SK-N-SH treated with all-trans-retinoic acid at 6 μM for 48 hours (cell line): ENCODE data around the gene SRXN1.

Source experiments
- CREB5 ChIP-seq: fragments of 250-450 bp; sonication (Bioruptor Pico); IDR thresholded peaks from 2 replicates; pipeline ENCODE4 v1.5.1; 2020; ENCODE audit warnings: low read depth, mild to moderate bottlenecking, moderate library complexity
- PPARA ChIP-seq: fragments of 250-450 bp; sonication (Bioruptor Pico); IDR thresholded peaks from 2 replicates; pipeline ENCODE4 v1.5.0; 2020; ENCODE audit warnings: mild to moderate bottlenecking, borderline replicate concordance
- RARB ChIP-seq: fragments of 250-450 bp; sonication (Bioruptor Pico); IDR thresholded peaks from 2 replicates; pipeline ENCODE4 v1.8.0; 2021; ENCODE audit warnings: mild to moderate bottlenecking, moderate library complexity
- SNAI2 ChIP-seq: fragments of 250-450 bp; sonication (Bioruptor Pico); IDR thresholded peaks from 2 replicates; pipeline ENCODE4 v1.5.0; 2020; ENCODE audit warnings: mild to moderate bottlenecking, moderate library complexity
- TOX ChIP-seq: fragments of 250-450 bp; sonication (Bioruptor Pico); IDR thresholded peaks from 2 replicates; pipeline ENCODE4 v1.8.0; 2021; ENCODE audit warnings: mild to moderate bottlenecking, moderate library complexity, borderline replicate concordance
- TSHZ2 ChIP-seq: fragments of 250-450 bp; sonication (Bioruptor Pico); IDR thresholded peaks from 2 replicates; pipeline ENCODE4 v1.5.0; 2020; ENCODE audit warnings: mild to moderate bottlenecking, moderate library complexity
- ZFP3 ChIP-seq: fragments of 250-450 bp; sonication (Bioruptor Pico); IDR thresholded peaks from 2 replicates; pipeline ENCODE4 v1.5.0; 2020; ENCODE audit warnings: mild to moderate bottlenecking, moderate library complexity
- ZFP30 ChIP-seq: fragments of 450-650 bp; formaldehyde crosslinking; IDR thresholded peaks from 2 replicates; pipeline ENCODE4 v1.5.0; 2022; ENCODE audit warnings: mild to moderate bottlenecking, moderate library complexity
- ZNF565 ChIP-seq: fragments of 450-650 bp; formaldehyde crosslinking; conservative IDR thresholded peaks from 2 replicates; pipeline ENCODE4 v1.5.0; 2020; ENCODE audit warnings: low read depth, mild to moderate bottlenecking, moderate library complexity
- ZNF70 ChIP-seq: fragments of 450-650 bp; formaldehyde crosslinking; IDR thresholded peaks from 2 replicates; pipeline ENCODE4 v1.5.0; 2020; ENCODE audit warnings: mild to moderate bottlenecking, moderate library complexity
- ZNF8 ChIP-seq: fragments of 450-650 bp; formaldehyde crosslinking; IDR thresholded peaks from 2 replicates; pipeline ENCODE4 v1.5.0; 2020; ENCODE audit warnings: mild to moderate bottlenecking, moderate library complexity
- TF ChIP-seq, protein P1 (sequence below): fragments of 250-450 bp; sonication (Bioruptor Pico); IDR thresholded peaks from 2 replicates; pipeline ENCODE4 v1.8.0; 2020; ENCODE audit warnings: mild to moderate bottlenecking, moderate library complexity, borderline replicate concordance
- TF ChIP-seq, protein P2 (sequence below): fragments of 250-450 bp; sonication (Bioruptor Pico); IDR thresholded peaks from 2 replicates; pipeline ENCODE4 v1.8.0; 2021; ENCODE audit warnings: low read depth, mild to moderate bottlenecking, moderate library complexity, borderline replicate concordance

GRCh38 chr20:675453-676314, 22.7 kb upstream of the SRXN1 start, which contains the start of gene SCRT2:
- no peak for TF ChIP-seq CREB5 (CRISPR knock-in tag)
- TF ChIP-seq ZFP3, result peak; percentile 31; the same call in 1 of the 2 replicates
- TF ChIP-seq, protein P1, sequence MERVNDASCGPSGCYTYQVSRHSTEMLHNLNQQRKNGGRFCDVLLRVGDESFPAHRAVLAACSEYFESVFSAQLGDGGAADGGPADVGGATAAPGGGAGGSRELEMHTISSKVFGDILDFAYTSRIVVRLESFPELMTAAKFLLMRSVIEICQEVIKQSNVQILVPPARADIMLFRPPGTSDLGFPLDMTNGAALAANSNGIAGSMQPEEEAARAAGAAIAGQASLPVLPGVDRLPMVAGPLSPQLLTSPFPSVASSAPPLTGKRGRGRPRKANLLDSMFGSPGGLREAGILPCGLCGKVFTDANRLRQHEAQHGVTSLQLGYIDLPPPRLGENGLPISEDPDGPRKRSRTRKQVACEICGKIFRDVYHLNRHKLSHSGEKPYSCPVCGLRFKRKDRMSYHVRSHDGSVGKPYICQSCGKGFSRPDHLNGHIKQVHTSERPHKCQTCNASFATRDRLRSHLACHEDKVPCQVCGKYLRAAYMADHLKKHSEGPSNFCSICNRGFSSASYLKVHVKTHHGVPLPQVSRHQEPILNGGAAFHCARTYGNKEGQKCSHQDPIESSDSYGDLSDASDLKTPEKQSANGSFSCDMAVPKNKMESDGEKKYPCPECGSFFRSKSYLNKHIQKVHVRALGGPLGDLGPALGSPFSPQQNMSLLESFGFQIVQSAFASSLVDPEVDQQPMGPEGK (CRISPR knock-in tag), result no peak
- no peak for TF ChIP-seq PPARA (CRISPR knock-in tag)
- TF ChIP-seq ZNF565 (CRISPR knock-in tag), result no peak
- TF ChIP-seq ZFP30 (CRISPR knock-in tag), result no peak
- peak; percentile 86 for TF ChIP-seq SNAI2 (CRISPR knock-in tag)
- no peak for TF ChIP-seq TOX (CRISPR knock-in tag)
- no peak for TF ChIP-seq ZNF70 (CRISPR knock-in tag)
- TF ChIP-seq TSHZ2, result peak; percentile 71
- TF ChIP-seq, protein P2, sequence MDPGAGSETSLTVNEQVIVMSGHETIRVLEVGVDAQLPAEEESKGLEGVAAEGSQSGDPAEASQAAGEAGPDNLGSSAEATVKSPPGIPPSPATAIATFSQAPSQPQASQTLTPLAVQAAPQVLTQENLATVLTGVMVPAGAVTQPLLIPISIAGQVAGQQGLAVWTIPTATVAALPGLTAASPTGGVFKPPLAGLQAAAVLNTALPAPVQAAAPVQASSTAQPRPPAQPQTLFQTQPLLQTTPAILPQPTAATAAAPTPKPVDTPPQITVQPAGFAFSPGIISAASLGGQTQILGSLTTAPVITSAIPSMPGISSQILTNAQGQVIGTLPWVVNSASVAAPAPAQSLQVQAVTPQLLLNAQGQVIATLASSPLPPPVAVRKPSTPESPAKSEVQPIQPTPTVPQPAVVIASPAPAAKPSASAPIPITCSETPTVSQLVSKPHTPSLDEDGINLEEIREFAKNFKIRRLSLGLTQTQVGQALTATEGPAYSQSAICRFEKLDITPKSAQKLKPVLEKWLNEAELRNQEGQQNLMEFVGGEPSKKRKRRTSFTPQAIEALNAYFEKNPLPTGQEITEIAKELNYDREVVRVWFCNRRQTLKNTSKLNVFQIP, result no peak
- TF ChIP-seq RARB (CRISPR knock-in tag), result no peak
- no peak for TF ChIP-seq ZNF8
